K562 (cell line): ENCODE measurements around the gene SZT2. TPM values are rescaled to one million over a fixed set of nuclear protein-coding genes. Genes with fewer than 3 reads are reported as not detected.

Experiments
- BACH1 ChIP-seq: fragments of 200-800 bp; sonication (Bioruptor generic); IDR thresholded peaks from 2 replicates; pipeline ENCODE4 v1.6.1; 2016; ENCODE audit warnings: missing genetic modification characterization, missing compliant biosample characterization
- ETS2 ChIP-seq: IDR thresholded peaks from 2 replicates; pipeline ENCODE4 v1.6.1; 2016; ENCODE audit warnings: borderline replicate concordance, missing genetic modification characterization, mild to moderate bottlenecking, moderate library complexity, missing compliant biosample characterization; ENCODE audit not compliant: poor library complexity, severe bottlenecking
- HDAC8 ChIP-seq: fragments of 450-650 bp; IDR thresholded peaks from 2 replicates; pipeline ENCODE4 v1.6.1; 2016; ENCODE audit warnings: mild to moderate bottlenecking, missing genetic modification characterization, moderate library complexity, missing compliant biosample characterization
- HDGF ChIP-seq: fragments of 450-650 bp; IDR thresholded peaks from 2 replicates; pipeline ENCODE4 v1.6.1; 2016
- HIVEP1 ChIP-seq: fragments of 250-450 bp; sonication (Bioruptor Pico); IDR thresholded peaks from 2 replicates; pipeline ENCODE4 v1.4.0; 2020; ENCODE audit warnings: mild to moderate bottlenecking
- HNRNPL ChIP-seq: fragments of 200-400 bp; formaldehyde crosslinking; IDR thresholded peaks from 2 replicates; pipeline ENCODE4 v1.6.1; 2017; ENCODE audit warnings: low read depth, mild to moderate bottlenecking, low read length
- ILF3 ChIP-seq: fragments of 450-650 bp; IDR thresholded peaks from 2 replicates; pipeline ENCODE4 v1.6.1; 2018; ENCODE audit warnings: antibody characterized with exemption, mild to moderate bottlenecking, moderate library complexity, borderline replicate concordance
- KAT8 ChIP-seq: fragments of 450-650 bp; IDR thresholded peaks from 2 replicates; pipeline ENCODE4 v1.6.1; 2016; ENCODE audit warnings: low read depth, mild to moderate bottlenecking
- NFIC ChIP-seq: fragments of 450-650 bp; IDR thresholded peaks from 2 replicates; pipeline ENCODE4 v1.6.1; 2017; ENCODE audit warnings: mild to moderate bottlenecking, inconsistent platforms
- SPI1 ChIP-seq: IDR thresholded peaks from 2 replicates; pipeline ENCODE4 v1.6.1; 2011; ENCODE audit warnings: low read depth, low read length, control low read depth, borderline replicate concordance
- TOE1 ChIP-seq, 2 experiments: fragments of 450-650 bp in 1 of 2; sonication (generic) in 1 of 2; formaldehyde crosslinking in 1 of 2; IDR thresholded peaks; 2 replicates each; pipeline versions ENCODE4 v1.7.1 to v1.8.0; 2016 to 2022; ENCODE audit warnings: borderline replicate concordance in 2 of 2, mild to moderate bottlenecking in 2 of 2, antibody characterized with exemption in 1 of 2, inconsistent platforms in 1 of 2, low read depth in 1 of 2, missing genetic modification reagents in 1 of 2, moderate library complexity in 1 of 2
- ZNF121 ChIP-seq: sonication (generic); formaldehyde crosslinking; conservative IDR thresholded peaks from 2 replicates; pipeline ENCODE4 v1.8.0; 2022; ENCODE audit warnings: missing genetic modification reagents
- ZNF134 ChIP-seq: fragments of 250-450 bp; sonication (Bioruptor Pico); conservative IDR thresholded peaks from 2 replicates; pipeline ENCODE4 v1.4.0; 2020
- ZNF253 ChIP-seq: fragments of 250-450 bp; sonication (Bioruptor Pico); conservative IDR thresholded peaks from 2 replicates; pipeline ENCODE4 v1.6.1; 2021; ENCODE audit warnings: mild to moderate bottlenecking
- ZNF436 ChIP-seq: fragments of 250-450, 450-650 bp; sonication (Bioruptor Pico); formaldehyde crosslinking; IDR thresholded peaks from 2 replicates; pipeline ENCODE4 v1.7.0; 2020; ENCODE audit warnings: mild to moderate bottlenecking
- polyA plus RNA-seq, 8 experiments: library from polyadenylated mRNA; depleted of rRNA in 4 of 8; stranded (reverse) in 5 of 8; unstranded in 3 of 8; fragments of >200 nt; fragmentation: Nextera tagmentation in 2 of 8; fragmentation: Illumina TruSeq in 1 of 8; extraction: Ambion mirVana in 2 of 8; extraction: Trizol in 1 of 8; gene quantifications; 2 replicates each; pipeline versions ENCODE4 v1.2.1 to v1.2.3, GENCODE V29; 2011 to 2014; ENCODE audit warnings: inconsistent platforms in 1 of 8, missing spikeins in 1 of 8
- total RNA-seq, 7 experiments: library from RNA; depleted of rRNA in 6 of 7; stranded (reverse); fragments of >200 nt in 6 of 7; fragmentation: Illumina TruSeq in 2 of 7; extraction: Trizol in 2 of 7; gene quantifications; 2 replicates each; pipeline versions ENCODE4 v1.2.1 to v1.2.3, GENCODE V29; 2011 to 2021; ENCODE audit warnings: low replicate concordance in 1 of 7
- TF ChIP-seq, protein P1 (sequence below): fragments of 450-650 bp; IDR thresholded peaks from 2 replicates; pipeline ENCODE4 v1.6.1; 2016; ENCODE audit warnings: low read depth
- TF ChIP-seq, protein P2 (sequence below): fragments of 450-650 bp; IDR thresholded peaks from one replicate; pipeline ENCODE4 v1.6.1; 2018; ENCODE audit warnings: mild to moderate bottlenecking, moderate library complexity; ENCODE audit not compliant: partially characterized antibody
- TF ChIP-seq, protein P3 (sequence below): fragments of 450-650 bp; conservative IDR thresholded peaks from 2 replicates; pipeline ENCODE4 v1.6.1; 2016; ENCODE audit warnings: missing genetic modification characterization, low read depth, mild to moderate bottlenecking, missing compliant biosample characterization, moderate library complexity

SZT2 gene
- total and polyA plus RNA-seq, 9 of the 15 experiments (the other 6 are each of a cell fraction or from before 2014, with no cell fraction given): 0.88 to 31.0 (median 12.8) TPM

DNA sequence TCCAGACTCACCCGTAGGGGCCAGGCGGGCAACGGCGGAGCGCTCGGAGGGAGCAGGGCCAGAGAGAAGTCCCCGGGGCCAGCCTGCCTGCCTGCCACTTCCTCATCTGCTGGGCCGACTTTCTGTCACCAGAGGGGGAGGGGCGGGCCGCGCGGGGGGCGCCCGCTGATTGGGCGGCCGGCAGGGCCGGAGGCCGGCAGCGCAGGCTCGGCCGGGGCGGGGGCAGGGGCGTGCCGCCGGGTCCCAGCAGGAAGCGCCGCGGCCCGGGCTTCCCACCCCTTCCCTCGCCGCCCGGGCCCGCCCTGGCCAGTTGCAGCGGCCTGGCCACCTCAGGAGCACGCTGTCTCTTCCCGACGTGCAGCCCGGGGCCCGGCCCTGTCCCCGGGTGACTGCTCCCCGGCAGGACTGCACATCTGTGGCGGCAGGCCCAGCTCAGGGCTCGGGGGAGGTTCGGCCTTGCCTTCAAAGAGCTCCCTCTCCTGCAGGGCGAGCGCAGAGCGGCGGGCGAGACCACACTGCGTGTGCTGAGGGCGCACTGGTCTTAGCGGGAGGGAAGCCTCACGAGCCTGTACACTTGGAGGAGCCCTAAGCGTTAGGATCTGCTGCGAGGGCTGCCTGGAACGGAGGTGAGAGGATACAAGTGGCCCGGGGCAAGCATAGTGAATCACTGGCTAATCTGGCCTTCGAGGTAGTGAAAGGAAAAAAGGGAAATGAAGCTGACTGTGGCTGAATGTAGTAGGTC is 21.6 kb upstream of the SZT2 start, which contains the start of gene ELOVL1 (continued):
- TF ChIP-seq, protein P1, sequence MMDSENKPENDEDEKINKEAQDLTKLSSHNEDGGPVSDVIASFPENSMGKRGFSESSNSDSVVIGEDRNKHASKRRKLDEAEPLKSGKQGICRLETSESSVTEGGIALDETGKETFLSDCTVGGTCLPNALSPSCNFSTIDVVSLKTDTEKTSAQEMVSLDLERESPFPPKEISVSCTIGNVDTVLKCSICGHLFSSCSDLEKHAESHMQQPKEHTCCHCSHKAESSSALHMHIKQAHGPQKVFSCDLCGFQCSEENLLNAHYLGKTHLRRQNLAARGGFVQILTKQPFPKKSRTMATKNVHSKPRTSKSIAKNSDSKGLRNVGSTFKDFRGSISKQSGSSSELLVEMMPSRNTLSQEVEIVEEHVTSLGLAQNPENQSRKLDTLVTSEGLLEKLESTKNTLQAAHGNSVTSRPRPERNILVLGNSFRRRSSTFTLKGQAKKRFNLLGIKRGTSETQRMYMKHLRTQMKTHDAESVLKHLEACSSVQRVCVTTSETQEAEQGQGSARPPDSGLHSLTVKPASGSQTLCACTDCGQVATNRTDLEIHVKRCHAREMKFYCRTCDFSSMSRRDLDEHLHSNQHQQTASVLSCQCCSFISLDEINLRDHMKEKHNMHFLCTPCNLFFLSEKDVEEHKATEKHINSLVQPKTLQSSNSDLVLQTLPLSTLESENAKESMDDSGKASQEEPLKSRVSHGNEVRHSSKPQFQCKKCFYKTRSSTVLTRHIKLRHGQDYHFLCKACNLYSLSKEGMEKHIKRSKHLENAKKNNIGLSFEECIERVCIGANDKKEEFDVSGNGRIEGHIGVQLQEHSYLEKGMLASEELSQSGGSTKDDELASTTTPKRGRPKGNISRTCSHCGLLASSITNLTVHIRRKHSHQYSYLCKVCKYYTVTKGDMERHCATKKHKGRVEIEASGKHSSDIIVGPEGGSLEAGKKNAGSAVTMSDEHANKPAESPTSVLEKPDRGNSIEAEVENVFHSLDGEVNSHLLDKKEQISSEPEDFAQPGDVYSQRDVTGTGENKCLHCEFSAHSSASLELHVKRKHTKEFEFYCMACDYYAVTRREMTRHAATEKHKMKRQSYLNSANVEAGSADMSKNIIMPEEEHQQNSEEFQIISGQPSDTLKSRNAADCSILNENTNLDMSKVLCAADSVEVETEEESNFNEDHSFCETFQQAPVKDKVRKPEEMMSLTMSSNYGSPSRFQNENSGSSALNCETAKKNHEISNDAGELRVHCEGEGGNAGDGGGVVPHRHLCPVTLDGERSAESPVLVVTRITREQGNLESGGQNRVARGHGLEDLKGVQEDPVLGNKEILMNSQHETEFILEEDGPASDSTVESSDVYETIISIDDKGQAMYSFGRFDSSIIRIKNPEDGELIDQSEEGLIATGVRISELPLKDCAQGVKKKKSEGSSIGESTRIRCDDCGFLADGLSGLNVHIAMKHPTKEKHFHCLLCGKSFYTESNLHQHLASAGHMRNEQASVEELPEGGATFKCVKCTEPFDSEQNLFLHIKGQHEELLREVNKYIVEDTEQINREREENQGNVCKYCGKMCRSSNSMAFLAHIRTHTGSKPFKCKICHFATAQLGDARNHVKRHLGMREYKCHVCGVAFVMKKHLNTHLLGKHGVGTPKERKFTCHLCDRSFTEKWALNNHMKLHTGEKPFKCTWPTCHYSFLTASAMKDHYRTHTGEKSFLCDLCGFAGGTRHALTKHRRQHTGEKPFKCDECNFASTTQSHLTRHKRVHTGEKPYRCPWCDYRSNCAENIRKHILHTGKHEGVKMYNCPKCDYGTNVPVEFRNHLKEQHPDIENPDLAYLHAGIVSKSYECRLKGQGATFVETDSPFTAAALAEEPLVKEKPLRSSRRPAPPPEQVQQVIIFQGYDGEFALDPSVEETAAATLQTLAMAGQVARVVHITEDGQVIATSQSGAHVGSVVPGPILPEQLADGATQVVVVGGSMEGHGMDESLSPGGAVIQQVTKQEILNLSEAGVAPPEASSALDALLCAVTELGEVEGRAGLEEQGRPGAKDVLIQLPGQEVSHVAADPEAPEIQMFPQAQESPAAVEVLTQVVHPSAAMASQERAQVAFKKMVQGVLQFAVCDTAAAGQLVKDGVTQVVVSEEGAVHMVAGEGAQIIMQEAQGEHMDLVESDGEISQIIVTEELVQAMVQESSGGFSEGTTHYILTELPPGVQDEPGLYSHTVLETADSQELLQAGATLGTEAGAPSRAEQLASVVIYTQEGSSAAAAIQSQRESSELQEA: no peak
- TF ChIP-seq NFIC (no peak), ZNF134 (CRISPR knock-in tag) (peak; percentile 68), ETS2 (tag) (no peak), HDGF (peak; percentile 96), BACH1 (tag) (no peak), SPI1 (peak; percentile 98), ILF3 (no peak), TOE1 (IDR thresholded peaks at IDR 0.05; ENCODE audit: borderline replicate concordance) (peak; percentile 73), TOE1 (CRISPR knock-in tag; IDR thresholded peaks at IDR 0.05; ENCODE audit: borderline replicate concordance, low read depth) (0 out of 2 replicates have a peak, but pooled peaks have one; percentile 75), HDAC8 (tag) (no peak), HIVEP1 (CRISPR knock-in tag) (peak; percentile 74; the same call in 1 of the 2 replicates), HNRNPL (0 out of 2 replicates have a peak, but pooled peaks have one; percentile 17), KAT8 (no peak), ZNF121 (peak; percentile 85), ZNF253 (no peak), ZNF436 (CRISPR knock-in tag) (no peak)
- TF ChIP-seq, protein P2, sequence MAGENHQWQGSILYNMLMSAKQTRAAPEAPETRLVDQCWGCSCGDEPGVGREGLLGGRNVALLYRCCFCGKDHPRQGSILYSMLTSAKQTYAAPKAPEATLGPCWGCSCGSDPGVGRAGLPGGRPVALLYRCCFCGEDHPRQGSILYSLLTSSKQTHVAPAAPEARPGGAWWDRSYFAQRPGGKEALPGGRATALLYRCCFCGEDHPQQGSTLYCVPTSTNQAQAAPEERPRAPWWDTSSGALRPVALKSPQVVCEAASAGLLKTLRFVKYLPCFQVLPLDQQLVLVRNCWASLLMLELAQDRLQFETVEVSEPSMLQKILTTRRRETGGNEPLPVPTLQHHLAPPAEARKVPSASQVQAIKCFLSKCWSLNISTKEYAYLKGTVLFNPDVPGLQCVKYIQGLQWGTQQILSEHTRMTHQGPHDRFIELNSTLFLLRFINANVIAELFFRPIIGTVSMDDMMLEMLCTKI: no peak
- TF ChIP-seq, protein P3, sequence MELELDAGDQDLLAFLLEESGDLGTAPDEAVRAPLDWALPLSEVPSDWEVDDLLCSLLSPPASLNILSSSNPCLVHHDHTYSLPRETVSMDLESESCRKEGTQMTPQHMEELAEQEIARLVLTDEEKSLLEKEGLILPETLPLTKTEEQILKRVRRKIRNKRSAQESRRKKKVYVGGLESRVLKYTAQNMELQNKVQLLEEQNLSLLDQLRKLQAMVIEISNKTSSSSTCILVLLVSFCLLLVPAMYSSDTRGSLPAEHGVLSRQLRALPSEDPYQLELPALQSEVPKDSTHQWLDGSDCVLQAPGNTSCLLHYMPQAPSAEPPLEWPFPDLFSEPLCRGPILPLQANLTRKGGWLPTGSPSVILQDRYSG (tag): no peak
